ENCODE data around the gene KIF21B.

GRCh38 chr1:201044119-201044518, 20.6 kb upstream of the KIF21B start:
- TF ChIP-seq CTCF (conservative IDR thresholded peaks at IDR 0.05; ENCODE audit: low read depth, low read length): no peak
- no peak for TF ChIP-seq EZH2 (IDR thresholded peaks at IDR 0.05; ENCODE audit: borderline replicate concordance, low read depth, low read length, poor library complexity, severe bottlenecking)

Measured in A673 (cell line).